ENCODE measurements around the gene GFRA1.

DNA sequence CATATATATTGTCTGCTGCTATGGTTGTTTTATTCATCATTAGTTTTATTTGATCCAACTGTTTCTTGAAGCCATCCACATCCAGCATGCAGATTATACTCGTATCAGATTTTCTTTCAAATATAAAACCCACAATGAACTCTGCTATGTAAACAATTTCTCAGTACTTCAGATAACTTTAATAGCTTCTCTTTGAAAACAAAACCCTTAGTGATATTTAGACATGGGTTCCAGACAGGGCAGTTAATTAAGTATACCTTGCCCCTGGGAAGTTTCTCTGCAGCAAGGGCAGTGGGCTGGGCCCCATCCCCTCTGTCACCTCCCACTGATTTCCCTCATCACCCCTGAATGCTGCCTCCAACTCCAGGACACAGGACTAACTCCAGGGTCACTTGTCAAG, 104.3 kb downstream of the GFRA1 start:
- TF ChIP-seq EP300 (IDR thresholded peaks at IDR 0.05; ENCODE audit: borderline replicate concordance in 1 of 2, low read depth in 2 of 2, low read length in 2 of 2) (no peak), TEAD4 (IDR thresholded peaks at IDR 0.05; ENCODE audit: low read depth, low read length) (no peak), CTCF (IDR thresholded peaks at IDR 0.05; ENCODE audit: control extremely low read depth in 1 of 3, insufficient read depth in 1 of 3, low read depth in 1 of 3, low read length in 3 of 3) (no peak), SIX5 (IDR thresholded peaks at IDR 0.05; ENCODE audit: low read depth, low read length) (no peak), CEBPB (IDR thresholded peaks at IDR 0.05; ENCODE audit: low read depth, low read length) (no peak), BACH1 (IDR thresholded peaks at IDR 0.05; ENCODE audit: low read length) (no peak), BCL11A (IDR thresholded peaks at IDR 0.05; ENCODE audit: low read depth in 2 of 2, low read length in 2 of 2) (no peak), JUND (IDR thresholded peaks at IDR 0.05; ENCODE audit: low read length) (no peak), YY1 (IDR thresholded peaks at IDR 0.05; ENCODE audit: low read depth, low read length) (no peak), POLR2A (IDR thresholded peaks at IDR 0.05; ENCODE audit: control extremely low read depth in 1 of 2, low read depth in 2 of 2, low read length in 2 of 2) (no peak)
- TF ChIP-seq, protein P1, sequence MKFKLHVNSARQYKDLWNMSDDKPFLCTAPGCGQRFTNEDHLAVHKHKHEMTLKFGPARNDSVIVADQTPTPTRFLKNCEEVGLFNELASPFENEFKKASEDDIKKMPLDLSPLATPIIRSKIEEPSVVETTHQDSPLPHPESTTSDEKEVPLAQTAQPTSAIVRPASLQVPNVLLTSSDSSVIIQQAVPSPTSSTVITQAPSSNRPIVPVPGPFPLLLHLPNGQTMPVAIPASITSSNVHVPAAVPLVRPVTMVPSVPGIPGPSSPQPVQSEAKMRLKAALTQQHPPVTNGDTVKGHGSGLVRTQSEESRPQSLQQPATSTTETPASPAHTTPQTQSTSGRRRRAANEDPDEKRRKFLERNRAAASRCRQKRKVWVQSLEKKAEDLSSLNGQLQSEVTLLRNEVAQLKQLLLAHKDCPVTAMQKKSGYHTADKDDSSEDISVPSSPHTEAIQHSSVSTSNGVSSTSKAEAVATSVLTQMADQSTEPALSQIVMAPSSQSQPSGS (IDR thresholded peaks at IDR 0.05; ENCODE audit: low read length), result no peak
